ENCODE data around the gene CDK5RAP3.

CDK5RAP3 gene

GRCh38 chr17:47959825-47960655, 10.9 kb upstream of the CDK5RAP3 start:
- no CpG with 5 or more reads among the region's 8 CpGs for WGBS (ENCODE audit: extremely low coverage, insufficient coverage, insufficient read length)
- Histone ChIP-seq H3K4me3 (ENCODE audit: low read depth, low read length) (no peak overlapping the region), H2AFZ (ENCODE audit: insufficient read depth, low read length, poor library complexity) (no peak overlapping the region), H2BK12ac (ENCODE audit: low read length) (no peak overlapping the region), H3K9me3 (ENCODE audit: insufficient read depth, low read depth, low read length) (no peaks in the 10 kb centered on the region), H3K27me3 (ENCODE audit: insufficient read depth, low read length) (no peaks in the 10 kb centered on the region), H3K79me1 (ENCODE audit: low read length) (no peaks in the 10 kb centered on the region), H3K4ac (ENCODE audit: low read depth, low read length) (no peak overlapping the region), H3K23ac (ENCODE audit: low read length) (no peak overlapping the region), H4K91ac (ENCODE audit: low read depth, low read length) (no peak overlapping the region), H4K12ac (ENCODE audit: low read depth, low read length) (no peak overlapping the region), H2BK5ac (ENCODE audit: low read depth, low read length, poor library complexity) (no peak overlapping the region), H3K4me2 (ENCODE audit: low read length) (no peak overlapping the region), H3K18ac (ENCODE audit: low read length) (no peak overlapping the region), H3K36me3 (ENCODE audit: control insufficient read depth in 1 of 2, insufficient read depth in 2 of 2, low read length in 2 of 2) (no peaks in the 10 kb centered on the region), H4K8ac (ENCODE audit: low read depth, low read length) (no peak overlapping the region), H2BK120ac (ENCODE audit: insufficient read depth, low read length, poor library complexity) (no peak overlapping the region), H3K14ac (ENCODE audit: low read length) (no peak overlapping the region), H3K79me2 (ENCODE audit: control insufficient read depth, insufficient read depth, low read length, poor library complexity) (no peaks in the 10 kb centered on the region), H3K9ac (ENCODE audit: low read length) (no peak overlapping the region), H3K27ac (ENCODE audit: low read depth, low read length) (no peak overlapping the region), H3K4me1 (ENCODE audit: control insufficient read depth in 1 of 2, insufficient read depth in 2 of 2, low read length in 2 of 2) (peaks cover 14 to 17% of the 10 kb centered on the region in 2 experiments), H2AK5ac (ENCODE audit: low read length) (no peak overlapping the region)
- DNase-seq: no peak

- Histone ChIP-seq H3K4me2 (ENCODE audit: low read length) (no peak overlapping the region), H3K4me1 (ENCODE audit: control insufficient read depth in 1 of 2, insufficient read depth in 2 of 2, low read length in 2 of 2) (peaks cover 14 to 17% of the 10 kb centered on the region in 2 experiments), H3K4ac (ENCODE audit: low read depth, low read length) (no peak overlapping the region), H2BK5ac (ENCODE audit: low read depth, low read length, poor library complexity) (no peak overlapping the region), H3K9me3 (ENCODE audit: insufficient read depth, low read depth, low read length) (no peaks in the 10 kb centered on the region), H3K4me3 (ENCODE audit: low read depth, low read length) (no peak overlapping the region), H4K8ac (ENCODE audit: low read depth, low read length) (no peak overlapping the region), H3K14ac (ENCODE audit: low read length) (no peak overlapping the region), H2BK12ac (ENCODE audit: low read length) (no peak overlapping the region), H3K79me1 (ENCODE audit: low read length) (no peaks in the 10 kb centered on the region), H4K91ac (ENCODE audit: low read depth, low read length) (no peak overlapping the region), H4K12ac (ENCODE audit: low read depth, low read length) (no peak overlapping the region), H3K27me3 (ENCODE audit: insufficient read depth, low read length) (no peaks in the 10 kb centered on the region), H2BK120ac (ENCODE audit: insufficient read depth, low read length, poor library complexity) (no peak overlapping the region), H2AK5ac (ENCODE audit: low read length) (no peak overlapping the region), H3K79me2 (ENCODE audit: control insufficient read depth, insufficient read depth, low read length, poor library complexity) (no peaks in the 10 kb centered on the region), H3K18ac (ENCODE audit: low read length) (no peak overlapping the region), H3K36me3 (ENCODE audit: control insufficient read depth in 1 of 2, insufficient read depth in 2 of 2, low read length in 2 of 2) (no peaks in the 10 kb centered on the region), H2AFZ (ENCODE audit: insufficient read depth, low read length, poor library complexity) (no peak overlapping the region), H3K23ac (ENCODE audit: low read length) (no peak overlapping the region), H3K27ac (ENCODE audit: low read depth, low read length) (no peak overlapping the region), H3K9ac (ENCODE audit: low read length) (no peak overlapping the region)
- no CpG with 5 or more reads among the region's 6 CpGs for WGBS (ENCODE audit: extremely low coverage, insufficient coverage, insufficient read length)
- no peak for DNase-seq
Observed at GRCh38 chr17:47961406-47961805, 9.5 kb upstream of the CDK5RAP3 start.

- Histone ChIP-seq H3K4me1 (ENCODE audit: control insufficient read depth in 1 of 2, insufficient read depth in 2 of 2, low read length in 2 of 2) (peaks cover 9 to 13% of the 10 kb centered on the region in 2 experiments), H2BK5ac (ENCODE audit: low read depth, low read length, poor library complexity) (no peak overlapping the region), H3K79me1 (ENCODE audit: low read length) (no peaks in the 10 kb centered on the region), H3K23ac (ENCODE audit: low read length) (no peak overlapping the region), H3K9ac (ENCODE audit: low read length) (no peak overlapping the region), H4K91ac (ENCODE audit: low read depth, low read length) (no peak overlapping the region), H3K9me3 (ENCODE audit: insufficient read depth, low read depth, low read length) (no peaks in the 10 kb centered on the region), H2BK12ac (ENCODE audit: low read length) (no peak overlapping the region), H3K36me3 (ENCODE audit: control insufficient read depth in 1 of 2, insufficient read depth in 2 of 2, low read length in 2 of 2) (no peaks in the 10 kb centered on the region), H2AFZ (ENCODE audit: insufficient read depth, low read length, poor library complexity) (no peak overlapping the region), H2AK5ac (ENCODE audit: low read length) (no peak overlapping the region), H3K18ac (ENCODE audit: low read length) (no peak overlapping the region), H3K4me2 (ENCODE audit: low read length) (no peak overlapping the region), H4K12ac (ENCODE audit: low read depth, low read length) (no peak overlapping the region), H2BK120ac (ENCODE audit: insufficient read depth, low read length, poor library complexity) (no peak overlapping the region), H3K79me2 (ENCODE audit: control insufficient read depth, insufficient read depth, low read length, poor library complexity) (no peaks in the 10 kb centered on the region), H3K14ac (ENCODE audit: low read length) (no peak overlapping the region), H3K27ac (ENCODE audit: low read depth, low read length) (no peak overlapping the region), H3K4ac (ENCODE audit: low read depth, low read length) (no peak overlapping the region), H4K8ac (ENCODE audit: low read depth, low read length) (no peak overlapping the region), H3K4me3 (ENCODE audit: low read depth, low read length) (no peak overlapping the region), H3K27me3 (ENCODE audit: insufficient read depth, low read length) (no peaks in the 10 kb centered on the region)
- DNase-seq: no peak
- WGBS (ENCODE audit: extremely low coverage, insufficient coverage, insufficient read length): no CpG with 5 or more reads among the region's 3 CpGs
Observed at GRCh38 chr17:47962901-47963300, 8.0 kb upstream of the CDK5RAP3 start.

- WGBS (ENCODE audit: extremely low coverage, insufficient coverage, insufficient read length): no CpG with 5 or more reads among the region's 5 CpGs
- Histone ChIP-seq H4K91ac (ENCODE audit: low read depth, low read length) (no peak overlapping the region), H3K27ac (ENCODE audit: low read depth, low read length) (no peak overlapping the region), H2BK12ac (ENCODE audit: low read length) (no peak overlapping the region), H3K14ac (ENCODE audit: low read length) (no peak overlapping the region), H3K4me1 (ENCODE audit: control insufficient read depth in 1 of 2, insufficient read depth in 2 of 2, low read length in 2 of 2) (peaks cover 7 to 9% of the 10 kb centered on the region in 2 experiments), H2BK5ac (ENCODE audit: low read depth, low read length, poor library complexity) (no peak overlapping the region), H3K9ac (ENCODE audit: low read length) (no peak overlapping the region), H3K4me2 (ENCODE audit: low read length) (no peak overlapping the region), H3K9me3 (ENCODE audit: insufficient read depth, low read depth, low read length) (no peaks in the 10 kb centered on the region), H3K27me3 (ENCODE audit: insufficient read depth, low read length) (no peaks in the 10 kb centered on the region), H3K18ac (ENCODE audit: low read length) (no peak overlapping the region), H3K4ac (ENCODE audit: low read depth, low read length) (no peak overlapping the region), H4K8ac (ENCODE audit: low read depth, low read length) (no peak overlapping the region), H3K23ac (ENCODE audit: low read length) (no peak overlapping the region), H3K4me3 (ENCODE audit: low read depth, low read length) (no peak overlapping the region), H3K79me2 (ENCODE audit: control insufficient read depth, insufficient read depth, low read length, poor library complexity) (no peaks in the 10 kb centered on the region), H3K79me1 (ENCODE audit: low read length) (no peaks in the 10 kb centered on the region), H3K36me3 (ENCODE audit: control insufficient read depth in 1 of 2, insufficient read depth in 2 of 2, low read length in 2 of 2) (no peaks in the 10 kb centered on the region), H2AFZ (ENCODE audit: insufficient read depth, low read length, poor library complexity) (no peak overlapping the region), H4K12ac (ENCODE audit: low read depth, low read length) (no peak overlapping the region), H2BK120ac (ENCODE audit: insufficient read depth, low read length, poor library complexity) (no peak overlapping the region), H2AK5ac (ENCODE audit: low read length) (no peak overlapping the region)
- no peak for DNase-seq
Observed at GRCh38 chr17:47964856-47965255, 6.1 kb upstream of the CDK5RAP3 start.
